GM21447 (cell line): ENCODE results near the gene ZNF358.

Experiments used
- ATAC-seq: cut with Tn5 transposase; IDR thresholded peaks from one replicate; pipeline ENCODE4 v1.9.1; 2021; ENCODE audit not compliant: unreplicated experiment

The ZNF358 gene

DNA sequence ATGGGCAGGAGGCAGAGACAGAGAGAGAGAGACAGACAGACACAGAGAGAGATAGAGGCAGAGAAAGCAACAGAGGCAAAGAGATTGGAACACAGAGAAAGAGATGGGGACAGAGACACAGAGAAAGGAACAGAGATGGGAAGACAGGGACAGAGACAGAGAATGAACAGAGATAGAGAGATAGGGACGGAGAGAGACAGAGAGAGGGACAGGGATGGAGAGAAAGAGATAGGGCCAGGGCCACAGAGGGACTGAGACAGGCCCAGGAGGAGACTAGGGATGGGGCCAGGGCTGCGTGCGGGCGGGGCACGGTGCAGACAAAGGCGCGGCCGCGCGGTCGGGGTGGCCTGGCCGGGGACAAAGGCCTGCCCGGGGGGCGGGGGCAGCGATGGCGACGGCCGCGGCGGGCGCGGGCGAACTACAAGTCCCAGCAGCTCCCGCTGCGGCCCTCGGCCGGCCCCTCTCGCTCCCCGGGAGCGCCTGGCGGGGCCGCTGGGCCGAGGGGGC is at the start of gene ZNF358:
ZNF358 (plus strand) TSS at position 459 of the 507 bp plus-strand sequence. CDS start 3,140 bp downstream, outside the sequence.
- ATAC-seq = no peak

- no peak for ATAC-seq
These were observed 48.6 kb upstream of the ZNF358 start for GRCh38 chr19:7467009-7467989.

- no peak for ATAC-seq
These were observed 47.1 kb upstream of the ZNF358 start for GRCh38 chr19:7468840-7469239.

DNA sequence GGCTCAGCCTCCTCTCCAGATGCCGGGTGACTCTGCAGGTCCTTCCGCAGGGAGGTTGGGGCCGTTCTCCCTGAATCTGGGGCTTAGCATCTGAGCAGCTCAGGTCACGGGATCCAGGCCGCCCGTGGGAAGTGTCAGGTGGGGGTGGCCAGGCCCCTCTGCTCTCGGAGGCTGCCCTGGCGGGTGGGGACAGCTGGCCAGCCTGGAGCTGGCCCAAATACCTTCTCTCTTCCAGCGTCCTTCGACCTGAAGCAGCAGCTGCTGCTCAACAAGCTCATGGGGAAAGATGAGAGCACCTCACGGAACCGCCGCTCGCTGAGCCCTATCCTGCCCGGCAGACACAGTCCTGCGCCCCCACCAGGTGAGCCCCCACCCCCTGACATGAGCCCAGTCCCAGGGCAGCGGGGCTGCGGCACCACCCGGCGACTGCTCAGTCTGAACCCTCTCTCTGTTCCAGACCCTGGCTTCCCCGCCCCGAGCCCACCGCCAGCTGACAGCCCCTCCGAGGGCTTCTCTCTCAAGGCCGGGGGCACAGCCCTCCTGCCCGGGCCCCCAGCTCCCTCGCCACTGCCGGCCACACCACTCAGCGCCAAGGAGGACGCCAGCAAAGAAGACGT is 46.1 kb upstream of the ZNF358 start:
- no peak for ATAC-seq

- ATAC-seq = no peak
These were observed 45.2 kb upstream of the ZNF358 start for GRCh38 chr19:7470540-7471305.

GRCh38 chr19:7471696-7472615 is 43.9 kb upstream of the ZNF358 start:
- ATAC-seq = no peak

- ATAC-seq = no peak
These were observed 40.2 kb upstream of the ZNF358 start for GRCh38 chr19:7475665-7476064.

DNA sequence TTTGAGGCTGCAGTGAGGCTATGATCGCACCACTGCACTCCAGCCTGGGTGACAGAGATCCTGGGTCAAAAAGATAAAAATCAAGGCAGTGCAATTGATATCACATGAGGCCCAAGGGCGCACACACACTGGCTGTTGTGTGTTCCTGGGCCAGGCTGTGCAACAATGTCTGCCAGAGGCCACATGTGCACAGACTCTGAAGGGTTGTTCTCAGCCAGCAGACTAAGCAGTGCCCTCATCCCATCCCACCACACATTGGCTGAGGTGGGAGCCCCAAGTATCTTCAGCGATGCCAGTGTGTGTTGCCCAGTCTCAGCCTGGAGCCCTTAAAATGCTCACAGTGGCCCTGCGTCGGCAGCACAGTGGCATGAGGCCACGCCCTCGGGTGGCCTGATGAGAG is 39.7 kb upstream of the ZNF358 start:
- ATAC-seq = no peak

DNA sequence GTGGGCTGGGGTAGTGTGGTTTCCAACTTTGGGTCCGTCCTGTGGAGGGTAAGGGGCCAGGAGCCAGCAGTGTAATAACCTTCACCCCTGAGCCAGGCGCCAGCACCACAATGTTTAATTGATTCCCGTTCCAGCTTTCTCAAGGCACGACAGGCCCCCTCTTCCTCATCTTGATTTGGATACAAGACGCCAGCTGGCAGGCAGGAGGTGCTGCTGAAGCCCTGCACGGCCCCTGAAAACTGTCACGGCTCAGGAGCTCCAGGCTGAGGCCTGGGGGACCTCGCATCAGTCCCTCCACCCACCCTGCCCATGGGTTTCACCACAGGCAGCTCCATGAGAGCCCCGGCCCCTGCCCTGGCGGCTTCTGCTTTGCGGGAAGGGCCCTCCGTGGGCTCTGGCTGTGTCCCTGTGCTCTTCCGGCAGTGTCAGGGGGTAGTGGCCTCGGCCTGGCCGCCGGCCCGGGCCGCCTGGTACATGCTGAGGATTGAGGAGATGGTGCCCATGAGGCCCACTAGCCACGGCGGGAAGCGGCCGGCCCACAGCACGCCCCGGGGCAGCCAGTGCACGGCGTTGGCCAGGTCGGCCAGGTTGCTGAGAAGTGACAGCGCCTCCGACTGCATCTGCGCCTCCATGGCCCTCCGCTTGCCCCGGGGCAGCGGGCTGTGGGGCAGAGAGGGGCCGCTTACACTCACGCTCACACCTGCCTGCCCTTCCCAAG is 39.0 kb upstream of the ZNF358 start:
- ATAC-seq = no peak

- ATAC-seq = no peak
These were observed 38.1 kb upstream of the ZNF358 start for GRCh38 chr19:7477758-7478157.

- no peak for ATAC-seq
These were observed 37.6 kb upstream of the ZNF358 start for GRCh38 chr19:7478173-7478842.

GRCh38 chr19:7478843-7479227 is 37.1 kb upstream of the ZNF358 start:
- ATAC-seq = no peak

DNA sequence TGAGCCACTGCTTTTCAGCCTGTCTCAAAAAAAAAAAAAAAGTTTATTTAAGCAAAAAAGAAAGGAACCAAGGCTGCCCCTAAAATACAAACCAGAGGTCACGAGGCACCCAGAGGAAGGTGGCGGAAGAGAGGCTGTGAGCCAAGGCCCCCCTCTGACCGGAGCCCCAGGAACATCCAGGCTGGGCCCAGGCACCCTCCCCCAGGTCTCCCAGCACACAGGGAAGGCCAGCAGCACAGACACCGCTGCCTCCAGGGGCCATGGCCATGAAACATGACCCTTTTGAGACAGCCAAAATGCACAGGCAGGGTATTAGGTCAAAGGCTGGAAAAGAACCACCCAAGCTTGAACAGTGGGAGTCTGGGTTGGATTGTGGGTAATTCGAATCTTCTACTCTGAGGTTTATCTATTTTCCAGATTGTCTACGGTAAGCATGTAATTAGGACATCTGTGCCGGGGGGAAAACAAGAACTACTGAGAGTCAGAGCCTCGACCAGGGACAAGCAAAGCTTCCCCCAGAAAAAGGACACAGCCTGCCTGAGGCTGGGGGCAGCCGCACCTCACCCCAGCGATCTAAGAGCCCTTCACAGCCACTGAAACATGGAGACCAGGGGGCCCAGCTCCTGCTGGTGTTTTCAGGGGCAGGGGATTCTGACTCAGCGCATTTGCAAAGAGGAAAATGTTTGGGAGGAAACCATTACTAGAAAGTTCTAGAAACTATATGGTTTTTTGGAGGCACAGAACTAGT is 35.5 kb upstream of the ZNF358 start:
- no peak for ATAC-seq

DNA sequence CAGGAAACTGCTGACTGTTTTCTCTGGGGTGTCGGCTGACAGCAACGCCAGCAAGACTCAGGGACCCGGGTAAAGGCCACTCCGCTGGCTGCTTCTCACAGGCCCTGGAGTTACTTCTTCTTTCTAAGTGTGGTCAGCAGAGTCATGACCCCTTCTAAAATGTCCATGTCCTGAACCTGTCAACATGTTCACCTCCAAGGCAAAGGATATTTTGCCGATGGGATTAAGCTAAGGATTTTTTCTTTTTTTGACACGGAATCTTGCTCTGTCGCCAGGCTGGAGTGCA is 35.0 kb upstream of the ZNF358 start:
- no peak for ATAC-seq

- ATAC-seq = no peak
These were observed 33.1 kb upstream of the ZNF358 start for GRCh38 chr19:7482584-7483439.

- no peak for ATAC-seq
These were observed 32.1 kb upstream of the ZNF358 start for GRCh38 chr19:7483720-7484201.

DNA sequence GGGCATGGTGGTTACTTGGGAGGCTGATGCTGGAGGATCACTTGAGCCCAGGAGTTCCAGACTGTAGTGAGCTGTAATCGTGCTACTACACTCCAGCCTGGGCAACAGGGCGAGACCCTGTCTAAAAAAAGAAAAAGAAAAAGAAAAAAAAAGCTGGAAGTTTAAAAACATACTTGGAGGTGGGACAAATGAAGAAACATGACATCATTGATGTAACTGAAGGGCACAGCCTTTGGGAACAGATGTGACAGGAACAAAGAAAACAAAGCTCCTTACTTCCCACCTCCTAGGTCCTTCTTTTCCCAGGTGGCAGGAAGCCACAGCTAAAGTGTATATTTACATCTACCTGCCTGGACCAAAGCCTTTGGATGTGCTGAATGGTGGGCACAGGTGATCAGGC is 29.0 kb upstream of the ZNF358 start:
- ATAC-seq = no peak
